Measurements from ENCODE around the gene EXOC4.

EXOC4 gene

DNA sequence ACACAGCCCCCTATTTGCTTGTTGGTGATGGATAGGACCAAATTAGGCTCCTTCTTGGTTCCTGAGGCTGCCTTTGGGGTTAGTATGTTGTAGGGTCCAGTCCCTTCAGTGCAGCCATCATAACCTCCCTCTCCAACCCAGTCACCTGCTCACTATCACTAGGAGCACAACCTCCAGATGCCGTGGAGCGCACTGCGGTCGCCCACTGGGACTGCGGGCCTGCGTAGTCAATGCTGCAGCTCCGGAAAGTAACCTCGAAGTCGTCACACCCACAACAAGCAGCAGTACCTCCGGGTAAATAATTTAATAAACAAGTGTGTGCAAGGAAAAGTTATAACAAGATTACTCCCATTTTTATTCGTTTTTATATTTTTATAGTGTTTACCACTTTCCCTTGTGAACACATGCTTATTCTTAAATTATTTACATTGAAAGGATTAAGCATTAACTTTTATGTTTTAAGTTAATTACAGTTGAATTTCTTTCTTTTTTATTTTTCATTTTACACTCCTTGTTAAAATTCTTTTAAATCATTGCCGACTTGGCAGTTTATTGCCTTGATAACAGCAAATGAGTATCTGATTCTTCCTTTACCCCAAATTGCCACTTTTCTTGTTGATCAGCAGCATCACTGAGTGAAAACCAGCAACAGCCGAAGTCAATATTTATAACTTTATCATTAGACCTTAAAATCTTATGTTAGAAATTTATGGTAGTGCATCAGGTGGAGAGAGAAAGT is 474.8 kb downstream of the EXOC4 start:
- H3K4me1 Mint-ChIP-seq, result peaks cover 6% of the 10 kb centered on the region
- peaks cover 2% of the 10 kb centered on the region for H3K9me3 Mint-ChIP-seq
- TF ChIP-seq, protein P1, sequence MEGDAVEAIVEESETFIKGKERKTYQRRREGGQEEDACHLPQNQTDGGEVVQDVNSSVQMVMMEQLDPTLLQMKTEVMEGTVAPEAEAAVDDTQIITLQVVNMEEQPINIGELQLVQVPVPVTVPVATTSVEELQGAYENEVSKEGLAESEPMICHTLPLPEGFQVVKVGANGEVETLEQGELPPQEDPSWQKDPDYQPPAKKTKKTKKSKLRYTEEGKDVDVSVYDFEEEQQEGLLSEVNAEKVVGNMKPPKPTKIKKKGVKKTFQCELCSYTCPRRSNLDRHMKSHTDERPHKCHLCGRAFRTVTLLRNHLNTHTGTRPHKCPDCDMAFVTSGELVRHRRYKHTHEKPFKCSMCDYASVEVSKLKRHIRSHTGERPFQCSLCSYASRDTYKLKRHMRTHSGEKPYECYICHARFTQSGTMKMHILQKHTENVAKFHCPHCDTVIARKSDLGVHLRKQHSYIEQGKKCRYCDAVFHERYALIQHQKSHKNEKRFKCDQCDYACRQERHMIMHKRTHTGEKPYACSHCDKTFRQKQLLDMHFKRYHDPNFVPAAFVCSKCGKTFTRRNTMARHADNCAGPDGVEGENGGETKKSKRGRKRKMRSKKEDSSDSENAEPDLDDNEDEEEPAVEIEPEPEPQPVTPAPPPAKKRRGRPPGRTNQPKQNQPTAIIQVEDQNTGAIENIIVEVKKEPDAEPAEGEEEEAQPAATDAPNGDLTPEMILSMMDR (IDR thresholded peaks at IDR 0.05; ENCODE audit: unreplicated experiment in 3 of 3), result no peak
- H3K36me3 Mint-ChIP-seq (ENCODE audit: low read depth), result peaks cover 7% of the 10 kb centered on the region
- no peak overlapping the region for H3K27ac Mint-ChIP-seq
- H3K4me3 Mint-ChIP-seq, result no peak overlapping the region
- H3K27me3 Mint-ChIP-seq (ENCODE audit: low read depth), result no peaks in the 10 kb centered on the region

- Mint-ChIP-seq H3K36me3 (ENCODE audit: low read depth) (peaks cover 7% of the 10 kb centered on the region), H3K4me3 (no peak overlapping the region), H3K9me3 (peaks cover 2% of the 10 kb centered on the region), H3K4me1 (no peaks in the 10 kb centered on the region), H3K27me3 (ENCODE audit: low read depth) (no peaks in the 10 kb centered on the region), H3K27ac (no peak overlapping the region)
- TF ChIP-seq, protein P1 (IDR thresholded peaks at IDR 0.05; ENCODE audit: unreplicated experiment in 3 of 3), result no peak
These were observed 477.5 kb downstream of the EXOC4 start for GRCh38 chr7:133730360-133730759.

DNA sequence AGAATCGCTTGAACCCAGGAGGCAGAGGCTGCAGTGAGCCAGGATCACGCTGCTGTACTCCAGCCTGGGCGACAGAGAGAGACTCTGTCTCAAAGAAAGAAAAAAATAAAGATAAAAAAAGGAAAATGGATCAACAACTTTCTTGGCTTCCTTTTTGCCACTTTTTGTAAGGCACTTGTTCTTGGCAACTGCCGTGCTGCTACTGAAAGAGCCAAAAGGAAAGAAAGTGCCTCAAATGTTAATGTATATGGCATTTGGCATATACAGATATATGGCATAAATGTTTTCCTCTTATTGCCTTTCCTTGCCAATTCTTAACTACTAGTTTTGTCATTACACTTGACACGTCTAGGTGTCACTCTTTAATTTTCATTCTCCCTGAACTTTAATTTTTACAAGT is 480.5 kb downstream of the EXOC4 start:
- Mint-ChIP-seq H3K4me3 (no peak overlapping the region), H3K36me3 (ENCODE audit: low read depth) (peaks cover 7% of the 10 kb centered on the region), H3K4me1 (no peaks in the 10 kb centered on the region), H3K27ac (no peak overlapping the region), H3K9me3 (peaks cover 2% of the 10 kb centered on the region), H3K27me3 (ENCODE audit: low read depth) (no peaks in the 10 kb centered on the region)
- TF ChIP-seq, protein P1 (IDR thresholded peaks at IDR 0.05; ENCODE audit: unreplicated experiment in 3 of 3), result no peak

- TF ChIP-seq, protein P1 (IDR thresholded peaks at IDR 0.05; ENCODE audit: unreplicated experiment in 3 of 3), result no peak
- Mint-ChIP-seq H3K27ac (no peak overlapping the region), H3K4me3 (no peak overlapping the region), H3K4me1 (no peaks in the 10 kb centered on the region), H3K36me3 (ENCODE audit: low read depth) (peaks cover 7% of the 10 kb centered on the region), H3K9me3 (peaks cover 2% of the 10 kb centered on the region), H3K27me3 (ENCODE audit: low read depth) (no peaks in the 10 kb centered on the region)
These were observed 482.3 kb downstream of the EXOC4 start for GRCh38 chr7:133735222-133735621.

- Mint-ChIP-seq H3K27me3 (ENCODE audit: low read depth) (no peaks in the 10 kb centered on the region), H3K9me3 (no peaks in the 10 kb centered on the region), H3K36me3 (ENCODE audit: low read depth) (no peaks in the 10 kb centered on the region), H3K27ac (no peak overlapping the region), H3K4me1 (peaks cover 10% of the 10 kb centered on the region), H3K4me3 (no peak overlapping the region)
- TF ChIP-seq, protein P1 (IDR thresholded peaks at IDR 0.05; ENCODE audit: unreplicated experiment in 3 of 3), result no peak
These were observed 486.9 kb downstream of the EXOC4 start for GRCh38 chr7:133739817-133740216.

GRCh38 chr7:133741078-133741477 is 488.2 kb downstream of the EXOC4 start:
- Mint-ChIP-seq H3K4me3 (no peak overlapping the region), H3K36me3 (ENCODE audit: low read depth) (no peaks in the 10 kb centered on the region), H3K27ac (no peak overlapping the region), H3K4me1 (peaks cover 10% of the 10 kb centered on the region), H3K9me3 (no peaks in the 10 kb centered on the region), H3K27me3 (ENCODE audit: low read depth) (no peaks in the 10 kb centered on the region)
- TF ChIP-seq, protein P1 (IDR thresholded peaks at IDR 0.05; ENCODE audit: unreplicated experiment in 3 of 3), result no peak

Data from nephron (organoid).